Pancreas (tissue), 10 donors: ENCODE data around the gene ZNF324B. TPM values are rescaled to one million over a fixed set of nuclear protein-coding genes. Genes with fewer than 3 reads are reported as not detected.

Experiments used
- ATAC-seq, 4 donors: fragments of 200-7000 bp; cut with Tn5 transposase; one replicate each; pipeline versions ENCODE4 v1.8.0 to v1.9.1; 2020; ENCODE audit warnings: mild to moderate bottlenecking in 4 of 4, moderate library complexity in 4 of 4
- DNase-seq, 6 donors: peaks; one replicate each; pipeline ENCODE4 v3.0.0-alpha.2; 2020
- FAIRE-seq: peaks from 2 replicates; lab custom pipeline; 2012; peaks lifted over from hg19 to GRCh38; lab: Jason Lieb, UNC
- H3K27ac ChIP-seq, 4 donors: fragments of 200-600 bp; sonication (generic); 1 replicate in 3 of 4; 2 replicates in 1 of 4; pipeline versions ENCODE4 v1.5.0 to v1.8.0; 2020
- H3K27me3 ChIP-seq, 4 donors: fragments of 200-600 bp; one replicate each; pipeline ENCODE4 v1.8.0; 2021
- H3K36me3 ChIP-seq, 3 donors: fragments of 200-600 bp; sonication (generic) in 1 of 3; one replicate each; pipeline versions ENCODE4 v1.5.0 to v1.8.0; 2020 to 2021
- H3K4me1 ChIP-seq, 3 donors: fragments of 200-600 bp; one replicate each; pipeline ENCODE4 v1.8.0; 2021
- H3K4me3 ChIP-seq, 4 donors: fragments of 200-600 bp; sonication (generic) in 2 of 4; one replicate each; pipeline versions ENCODE4 v1.5.0 to v1.8.0; 2020 to 2021
- H3K9me3 ChIP-seq, 4 donors: fragments of 200-600 bp; one replicate each; pipeline ENCODE4 v1.8.0; 2021
- WGBS, 2 donors: extraction: QIAGEN DNeasy Blood & Tissue Kit; methylation state at CpG; one replicate each; pipeline ENCODE4 v1.1.7; 2013; 5-methylcytosine and 5-hydroxymethylcytosine counted together
- intact Hi-C, 3 donors: fragments of 100-400 bp; cut with DNase I; formaldehyde crosslinking; loops; one replicate each; pipeline versions ENCODE4 v1.11.1 to v1.14.2; 2022
- polyA plus RNA-seq, 2 donors: library from polyadenylated mRNA; stranded (reverse); fragments of 200-250 nt; gene quantifications; one replicate each; pipeline ENCODE4 v1.2.3, GENCODE V29; 2013
- total RNA-seq, 6 donors: library from RNA; stranded (reverse); fragmentation: NEBNext Ultra II Directional in 4 of 6; extraction: Animal tissue kit (Norgen Biotek cat#: 25700) in 4 of 6; gene quantifications; one replicate each; pipeline versions ENCODE4 v1.2.1 to v1.2.4, GENCODE V29; 2021 to 2023
- TF ChIP-seq, protein P1 (sequence below), 4 donors: fragments of 200-600 bp; sonication (generic) in 3 of 4; IDR thresholded peaks; one replicate each; pipeline versions ENCODE4 v1.5.0 to v1.8.0; 2021; ENCODE audit warnings: antibody characterized with exemption in 4 of 4
- donor health status: healthy with polysubstance abuse.
- donor health status: DM: no; HTN: no; CAD: no; lungs with moderate emphysema.
- donor health status: DM: no; HTN: no; CAD: no.
- donor health status: control.
- donor health status: control.
- donor health status: Bipolar disorder and iron deficiency.
- donor health status: DM: yes; HTN: yes; CAD: no.
- donor health status: DM: no; HTN: no; CAD: no.
- donor health status: DM: no; HTN: no; CAD: no.
- donor health status: DM: yes; HTN: yes; CAD: no.

The ZNF324B gene
- total and polyA plus RNA-seq, 8 donors, result 3.0 to 5.6 (median 4.1) TPM

DNA sequence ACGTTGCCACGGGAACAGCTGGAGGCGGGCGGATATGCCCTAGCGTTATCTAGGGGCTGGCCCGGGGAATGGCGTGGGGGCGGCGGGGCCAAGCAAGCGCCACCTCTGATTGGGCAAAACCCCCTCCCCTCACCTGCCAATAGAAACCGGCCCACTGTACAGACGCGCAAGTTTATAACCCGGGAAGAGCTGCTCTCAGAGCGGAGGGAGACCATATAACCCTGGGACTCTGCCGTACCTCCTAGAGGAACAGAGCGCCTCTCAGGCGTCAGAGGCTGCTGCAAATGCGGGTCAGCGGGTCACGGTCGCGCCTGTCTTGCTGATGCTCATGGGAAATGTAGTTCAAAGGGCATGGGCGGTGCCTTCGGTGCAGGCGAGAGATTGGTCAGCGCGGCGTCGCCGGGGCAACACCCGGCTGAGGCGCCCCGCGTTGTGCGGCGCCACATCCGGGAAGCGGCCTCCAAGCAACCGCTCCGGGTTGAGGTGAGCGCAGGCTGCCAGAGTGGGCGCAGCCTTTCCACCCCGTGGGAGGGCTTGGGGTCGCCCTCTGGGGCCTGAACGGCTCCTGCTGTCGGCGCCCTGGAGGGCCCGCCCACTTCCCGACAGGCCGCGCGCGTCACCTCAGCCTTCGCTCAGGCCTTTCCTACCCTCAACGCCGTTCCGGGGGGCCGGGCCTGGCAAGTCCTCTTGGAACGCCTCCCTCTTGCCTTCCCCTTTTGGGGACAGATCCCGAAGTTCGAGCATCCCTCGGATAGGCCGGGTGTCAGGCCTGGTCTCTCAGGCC lies 24.5 kb downstream of the ZNF324B start, which contains the start of gene ZNF446:
TSS of gene ZNF446 (plus strand) at position 639 of the 784 bp plus-strand sequence. CDS start 867 bp downstream, outside the sequence.
- TF ChIP-seq, protein P1, sequence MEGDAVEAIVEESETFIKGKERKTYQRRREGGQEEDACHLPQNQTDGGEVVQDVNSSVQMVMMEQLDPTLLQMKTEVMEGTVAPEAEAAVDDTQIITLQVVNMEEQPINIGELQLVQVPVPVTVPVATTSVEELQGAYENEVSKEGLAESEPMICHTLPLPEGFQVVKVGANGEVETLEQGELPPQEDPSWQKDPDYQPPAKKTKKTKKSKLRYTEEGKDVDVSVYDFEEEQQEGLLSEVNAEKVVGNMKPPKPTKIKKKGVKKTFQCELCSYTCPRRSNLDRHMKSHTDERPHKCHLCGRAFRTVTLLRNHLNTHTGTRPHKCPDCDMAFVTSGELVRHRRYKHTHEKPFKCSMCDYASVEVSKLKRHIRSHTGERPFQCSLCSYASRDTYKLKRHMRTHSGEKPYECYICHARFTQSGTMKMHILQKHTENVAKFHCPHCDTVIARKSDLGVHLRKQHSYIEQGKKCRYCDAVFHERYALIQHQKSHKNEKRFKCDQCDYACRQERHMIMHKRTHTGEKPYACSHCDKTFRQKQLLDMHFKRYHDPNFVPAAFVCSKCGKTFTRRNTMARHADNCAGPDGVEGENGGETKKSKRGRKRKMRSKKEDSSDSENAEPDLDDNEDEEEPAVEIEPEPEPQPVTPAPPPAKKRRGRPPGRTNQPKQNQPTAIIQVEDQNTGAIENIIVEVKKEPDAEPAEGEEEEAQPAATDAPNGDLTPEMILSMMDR (IDR thresholded peaks at IDR 0.05), result no peak
- peaks cover 0 to 10% (median 0%) of the 10 kb centered on the region in 3 donors for H3K4me1 ChIP-seq
- FAIRE-seq (peak; percentile 85), DNase-seq (peak; percentile 92 to 97 (median 95)), ATAC-seq (peak; percentile 92 to 95 (median 92))
- H3K27me3 ChIP-seq, result no peaks in the 10 kb centered on the region
- H3K9me3 ChIP-seq, result no peaks in the 10 kb centered on the region
- WGBS, 2 donors, result 0 to 1% methylated on average over 61 to 64 of the region's 64 CpGs
- H3K4me3 ChIP-seq, result peak within 1 kb of the TSS; percentile 32 to 67 (median 63)
- peak within 1 kb of the TSS; percentile 84 to 89 (median 86) for H3K27ac ChIP-seq
- intact Hi-C loops, result no loop called here
- H3K36me3 ChIP-seq, result peaks cover 0 to 16% (median 8%) of the 10 kb centered on the region in 3 donors

DNA sequence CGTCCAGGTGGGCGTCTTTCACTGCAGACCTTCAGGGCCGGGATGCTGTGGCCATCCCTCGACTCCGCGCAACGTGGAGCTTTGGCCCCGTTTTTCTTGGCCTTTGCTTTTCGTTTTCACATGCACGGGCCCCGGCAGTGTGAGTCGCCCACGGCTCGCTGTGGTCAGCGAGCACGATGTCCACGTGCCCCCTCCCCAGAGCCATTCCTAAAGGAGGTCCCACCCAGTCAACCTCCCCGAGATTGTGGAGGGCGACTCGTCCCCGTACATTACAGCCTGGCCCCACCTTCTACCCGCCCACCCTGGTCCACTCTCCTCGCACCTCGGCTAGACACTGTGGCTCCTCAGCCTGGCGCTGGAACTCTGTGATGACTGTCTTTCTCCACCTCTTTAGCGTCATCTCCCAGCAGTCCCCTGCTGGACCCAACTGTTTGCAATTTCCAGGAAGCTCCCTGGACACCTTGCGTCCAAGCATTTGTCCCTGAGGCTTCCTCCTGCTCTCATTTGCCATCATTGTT lies 25.1 kb downstream of the ZNF324B start:
- WGBS, 2 donors, result 3 to 5% methylated on average over 27 of the region's 27 CpGs
- Histone ChIP-seq H3K27me3 (no peaks in the 10 kb centered on the region), H3K4me3 (peak overlapping the region; percentile 32 to 67 (median 63)), H3K9me3 (no peaks in the 10 kb centered on the region), H3K27ac (peak overlapping the region; percentile 84 to 89 (median 86)), H3K4me1 (peaks cover 0 to 10% (median 0%) of the 10 kb centered on the region in 3 donors), H3K36me3 (peaks cover 0 to 18% (median 8%) of the 10 kb centered on the region in 3 donors)
- DNase-seq (no peak), FAIRE-seq (no peak), ATAC-seq (peak in 1 of 4 donors; percentile 20)
- TF ChIP-seq, protein P1 (IDR thresholded peaks at IDR 0.05), result no peak
- intact Hi-C loops, result no loop called here

DNA sequence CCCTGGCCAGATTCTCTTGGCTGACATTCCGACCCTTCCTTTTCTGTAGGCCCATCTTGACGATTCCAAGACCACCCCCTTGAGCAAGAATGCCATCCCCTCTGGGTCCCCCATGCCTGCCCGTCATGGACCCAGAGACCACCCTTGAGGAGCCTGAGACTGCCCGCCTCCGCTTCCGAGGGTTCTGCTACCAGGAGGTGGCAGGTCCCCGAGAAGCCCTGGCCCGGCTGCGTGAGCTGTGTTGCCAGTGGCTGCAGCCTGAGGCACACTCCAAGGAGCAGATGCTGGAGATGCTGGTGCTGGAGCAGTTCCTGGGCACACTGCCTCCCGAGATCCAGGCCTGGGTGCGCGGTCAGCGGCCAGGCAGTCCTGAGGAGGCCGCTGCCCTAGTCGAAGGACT lies 25.7 kb downstream of the ZNF324B start:
- intact Hi-C loops, result no loop called here
- FAIRE-seq (no peak), ATAC-seq (no peak), DNase-seq (peak in 1 of 6 donors; percentile 56)
- H3K27me3 ChIP-seq, result no peaks in the 10 kb centered on the region
- H3K36me3 ChIP-seq, result peaks cover 0 to 16% (median 2%) of the 10 kb centered on the region in 3 donors
- H3K4me3 ChIP-seq, result no peak overlapping the region
- TF ChIP-seq, protein P1 (IDR thresholded peaks at IDR 0.05), result no peak
- peak overlapping the region in 3 of 4 donors; percentile 86 to 89 (median 86) for H3K27ac ChIP-seq
- 86 to 91% methylated on average over 15 of the region's 15 CpGs for WGBS, 2 donors
- H3K4me1 ChIP-seq, result peaks cover 0 to 10% (median 0%) of the 10 kb centered on the region in 3 donors
- H3K9me3 ChIP-seq, result no peaks in the 10 kb centered on the region

DNA sequence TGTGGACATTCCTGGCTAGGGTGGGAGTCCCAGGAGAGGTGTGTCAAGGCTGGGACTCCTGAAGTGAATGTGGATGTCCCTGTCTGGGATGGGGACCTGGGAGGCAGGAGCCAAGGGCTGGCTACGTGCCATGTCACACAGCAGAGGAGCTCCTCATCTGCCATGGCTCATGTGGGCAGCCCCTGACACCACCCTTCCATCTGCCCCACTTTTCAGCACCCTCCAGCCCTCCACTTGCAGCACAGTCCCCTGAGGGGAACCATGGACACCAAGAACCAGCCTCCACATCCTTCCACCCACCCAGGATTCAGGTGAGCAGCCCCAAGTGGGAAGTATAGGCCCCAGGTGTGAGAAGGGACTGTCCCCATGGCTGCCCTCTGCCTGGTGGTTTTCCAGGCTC lies 26.4 kb downstream of the ZNF324B start:
- Histone ChIP-seq H3K4me1 (peaks cover 0 to 10% (median 0%) of the 10 kb centered on the region in 3 donors), H3K9me3 (no peaks in the 10 kb centered on the region), H3K4me3 (no peak overlapping the region), H3K27ac (no peak overlapping the region), H3K27me3 (no peaks in the 10 kb centered on the region), H3K36me3 (peaks cover 0 to 11% (median 0%) of the 10 kb centered on the region in 3 donors)
- TF ChIP-seq, protein P1 (IDR thresholded peaks at IDR 0.05), result no peak
- WGBS, 2 donors, result 100% methylated on average over 1 of the region's 1 CpG
- peak in 2 of 6 donors; percentile 49 to 69 for DNase-seq
- ATAC-seq, result no peak
- FAIRE-seq, result no peak
- intact Hi-C loops, result no loop called here
